GM19023 (cell line): ENCODE data around the gene UNC5C.

ENCODE experiments used
- ATAC-seq: cut with Tn5 transposase; IDR thresholded peaks from one replicate; pipeline ENCODE4 v1.9.1; 2021; ENCODE audit warnings: mild to moderate bottlenecking, moderate library complexity; ENCODE audit not compliant: unreplicated experiment

Gene UNC5C

GRCh38 chr4:95410387-95410977 lies 138.3 kb downstream of the UNC5C start:
- ATAC-seq = no peak

- ATAC-seq = no peak
Measured at GRCh38 chr4:95409750-95410149, 139.0 kb downstream of the UNC5C start.

GRCh38 chr4:95409127-95409526 lies 139.6 kb downstream of the UNC5C start:
- ATAC-seq = no peak

GRCh38 chr4:95402299-95402698 lies 146.5 kb downstream of the UNC5C start:
- no peak for ATAC-seq

- no peak for ATAC-seq
Measured at GRCh38 chr4:95398217-95398616, 150.6 kb downstream of the UNC5C start.

- ATAC-seq = no peak
Measured at GRCh38 chr4:95394752-95395306, 153.9 kb downstream of the UNC5C start.

GRCh38 chr4:95393821-95394220 lies 155.0 kb downstream of the UNC5C start:
- no peak for ATAC-seq

GRCh38 chr4:95388911-95389310 lies 159.9 kb downstream of the UNC5C start:
- ATAC-seq = no peak

- ATAC-seq = no peak
Measured at GRCh38 chr4:95387719-95388118, 161.1 kb downstream of the UNC5C start.

- ATAC-seq = no peak
Measured at GRCh38 chr4:95386410-95386809, 162.4 kb downstream of the UNC5C start.

GRCh38 chr4:95381843-95382580 lies 166.8 kb downstream of the UNC5C start:
- ATAC-seq = no peak

GRCh38 chr4:95379633-95380032 lies 169.1 kb downstream of the UNC5C start:
- ATAC-seq = no peak

GRCh38 chr4:95377366-95377900 lies 171.3 kb downstream of the UNC5C start:
- ATAC-seq = no peak

- ATAC-seq = no peak
Measured at GRCh38 chr4:95371476-95372224, 177.1 kb downstream of the UNC5C start.

- ATAC-seq = no peak
Measured at GRCh38 chr4:95367824-95368223, 180.9 kb downstream of the UNC5C start.

GRCh38 chr4:95363966-95364365 lies 184.8 kb downstream of the UNC5C start:
- no peak for ATAC-seq

GRCh38 chr4:95363559-95363925 lies 185.2 kb downstream of the UNC5C start:
- ATAC-seq = no peak

- no peak for ATAC-seq
Measured at GRCh38 chr4:95362906-95363558, 185.7 kb downstream of the UNC5C start.

GRCh38 chr4:95362066-95362465 lies 186.7 kb downstream of the UNC5C start:
- ATAC-seq = no peak

GRCh38 chr4:95361696-95361965 lies 187.1 kb downstream of the UNC5C start:
- no peak for ATAC-seq
